NCI-H69 (cell line): ENCODE data around the gene BCHE.
"Not testable (repeated sequence)": the region's sequence is repeated elsewhere in the genome, so short reads cannot be mapped to it uniquely, and the experiment has no call there.

Source experiments
- DNase-seq: peaks from one replicate; lab custom pipeline; 2025; lab: John Stamatoyannopoulos, UW

The BCHE gene

DNA sequence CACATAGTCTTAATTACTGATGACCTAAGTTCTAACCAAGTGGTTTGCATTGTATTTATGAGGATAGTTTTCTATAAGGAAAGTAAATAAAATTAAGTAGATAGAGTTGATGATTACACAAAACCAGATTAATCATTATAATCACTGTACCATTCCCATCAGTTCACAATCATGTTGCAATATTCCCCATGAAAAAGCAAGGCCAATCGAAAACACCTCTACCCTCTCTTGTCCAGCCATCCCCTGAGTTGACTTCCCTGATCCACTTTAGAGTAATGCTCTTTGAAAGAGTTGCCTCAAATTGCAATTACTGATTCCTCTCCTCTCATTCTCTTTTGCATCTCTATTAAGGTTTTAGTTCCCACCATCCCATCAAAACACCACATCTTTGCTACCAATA is 21.0 kb downstream of the BCHE start:
- no peak for DNase-seq

DNA sequence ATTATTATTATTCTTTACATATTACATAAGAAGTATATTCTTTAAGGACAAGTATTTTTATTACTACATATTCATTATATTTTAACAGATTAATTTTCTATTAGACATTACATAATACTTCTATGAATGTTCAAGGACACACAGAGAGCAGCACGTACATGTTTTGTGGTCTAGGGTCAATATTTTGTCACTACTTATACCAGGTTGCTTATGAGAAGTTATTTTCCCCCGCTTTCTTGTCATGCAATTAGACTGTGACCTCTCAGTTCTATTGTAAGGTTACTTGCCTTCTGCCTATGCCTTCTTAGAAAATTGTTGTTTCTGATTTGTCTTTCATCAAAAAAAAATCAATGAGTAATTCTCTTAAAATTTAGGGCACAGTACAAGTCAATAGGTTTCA is 21.5 kb downstream of the BCHE start:
- DNase-seq, result no peak

DNA sequence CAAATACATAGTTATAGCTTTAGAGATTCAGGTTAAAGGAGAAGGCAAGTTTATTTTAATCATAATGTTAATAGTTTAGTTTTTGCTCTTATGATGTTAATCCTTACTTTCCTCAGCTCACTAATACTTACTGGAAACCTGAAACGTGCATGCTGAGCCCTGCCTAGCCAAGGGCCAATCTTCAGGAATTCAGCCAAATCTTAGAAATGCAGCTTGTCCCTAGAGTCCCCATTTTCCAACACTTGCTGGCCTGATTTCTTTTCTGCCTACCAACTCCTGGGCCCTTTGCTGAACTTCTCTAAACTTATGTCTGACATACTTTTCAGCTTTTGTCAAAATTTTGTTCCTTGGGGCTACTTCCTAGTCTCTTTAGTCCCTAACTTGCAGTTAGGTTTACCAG is 22.8 kb downstream of the BCHE start:
- no peak for DNase-seq

DNA sequence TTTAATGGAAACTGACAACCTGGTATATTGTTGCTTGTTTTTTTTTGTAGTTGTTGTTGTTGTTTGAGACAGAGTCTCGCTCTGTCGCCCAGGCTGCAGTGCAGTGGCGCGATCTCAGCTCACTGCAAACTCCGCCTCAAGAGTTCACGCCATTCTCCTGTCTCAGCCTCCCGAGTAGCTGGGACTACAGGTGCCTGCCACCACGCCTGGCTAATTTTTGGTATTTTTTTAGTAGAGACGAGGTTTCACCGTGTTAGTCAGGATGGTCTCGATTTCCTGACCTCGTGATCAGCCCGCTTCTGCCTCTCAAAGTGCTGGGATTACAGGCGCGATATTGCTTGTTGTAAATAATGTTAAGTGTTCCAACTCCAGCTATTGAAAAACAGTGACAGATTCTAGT is 29.3 kb downstream of the BCHE start:
- DNase-seq, result not testable (repeated sequence)

DNA sequence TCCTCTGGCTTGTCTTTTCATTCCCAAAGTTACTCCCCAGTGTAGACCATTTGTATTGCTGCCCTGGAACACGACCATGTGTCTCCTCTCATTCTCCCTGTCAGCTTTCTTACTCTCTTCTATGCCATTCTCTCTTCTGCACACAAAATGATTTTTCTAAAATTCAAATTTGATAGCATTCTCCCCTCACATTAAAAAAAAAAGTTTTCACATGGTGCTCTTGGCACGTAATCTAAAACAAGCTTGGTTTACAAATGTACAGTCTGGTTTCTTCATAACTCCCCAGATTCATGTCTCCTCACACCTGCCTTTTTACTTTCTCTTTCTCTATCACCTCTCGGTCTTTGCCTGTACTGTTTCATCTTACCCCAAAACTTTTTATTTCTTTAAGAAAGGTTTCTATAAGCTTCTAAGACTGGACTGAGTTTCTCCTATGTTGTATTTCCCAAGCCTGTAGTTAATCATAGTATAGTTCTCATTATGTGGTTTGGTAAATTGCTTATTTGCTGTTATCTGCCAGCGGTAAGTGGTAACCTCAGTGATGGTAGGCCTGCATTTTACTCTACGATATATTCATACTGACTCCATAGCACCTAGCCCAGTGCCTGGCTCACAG is 31.2 kb downstream of the BCHE start:
- no peak for DNase-seq

DNA sequence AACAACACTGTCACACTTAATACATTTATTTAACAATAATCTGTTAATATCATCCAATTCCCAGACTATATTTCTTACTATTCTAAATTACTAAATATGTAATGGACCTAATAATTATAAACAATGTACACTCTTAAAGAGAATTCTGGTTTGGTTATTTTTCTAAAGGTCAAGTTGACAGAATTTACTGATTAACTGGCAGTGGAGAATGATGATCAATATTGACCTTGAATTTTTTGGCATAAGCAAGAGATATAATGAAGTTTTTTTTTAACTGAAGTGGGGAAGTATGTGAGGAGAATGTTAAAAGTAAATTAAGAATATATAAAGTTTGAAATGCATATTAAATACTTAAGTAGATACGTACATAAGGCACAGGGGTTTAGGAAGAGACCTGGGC is 33.8 kb downstream of the BCHE start:
- DNase-seq, result no peak

DNA sequence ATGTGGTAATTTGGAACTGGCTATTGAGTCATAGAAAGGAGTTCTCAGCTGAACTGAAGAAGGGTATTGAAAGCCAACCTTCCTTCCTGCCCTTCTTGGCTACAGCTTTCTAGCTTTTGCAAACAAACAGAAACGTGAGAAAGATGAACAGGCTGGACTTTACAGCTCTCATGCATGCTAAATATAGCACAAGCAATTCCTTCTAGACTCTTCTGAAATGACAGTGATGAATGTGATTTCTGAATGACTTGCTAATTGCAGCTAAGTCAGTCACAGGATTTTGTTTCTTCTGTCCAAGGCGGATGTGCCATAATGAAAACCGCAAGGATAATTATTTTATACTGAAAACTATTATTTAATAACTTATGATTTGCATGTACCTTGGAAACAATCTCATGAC is 36.3 kb downstream of the BCHE start:
- peak; percentile 60 for DNase-seq

DNA sequence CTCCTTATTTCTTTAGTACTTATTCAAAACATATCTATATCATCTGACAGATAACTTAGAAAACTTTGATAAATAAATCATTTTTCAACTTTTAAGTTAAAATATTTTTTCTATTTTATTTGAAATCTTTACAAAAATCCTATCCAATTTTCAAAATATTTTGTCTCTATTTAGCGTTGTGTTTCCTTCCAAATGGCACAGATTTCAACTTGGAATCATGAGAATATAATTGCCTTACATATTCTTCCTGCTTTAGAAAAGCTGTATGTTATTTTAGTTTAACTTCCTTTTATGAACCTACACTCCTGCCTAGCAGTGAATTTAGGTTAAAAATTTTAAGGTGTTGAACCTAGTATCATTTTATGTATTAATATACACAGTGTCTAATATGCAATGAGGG is 38.2 kb downstream of the BCHE start:
- DNase-seq, result no peak

DNA sequence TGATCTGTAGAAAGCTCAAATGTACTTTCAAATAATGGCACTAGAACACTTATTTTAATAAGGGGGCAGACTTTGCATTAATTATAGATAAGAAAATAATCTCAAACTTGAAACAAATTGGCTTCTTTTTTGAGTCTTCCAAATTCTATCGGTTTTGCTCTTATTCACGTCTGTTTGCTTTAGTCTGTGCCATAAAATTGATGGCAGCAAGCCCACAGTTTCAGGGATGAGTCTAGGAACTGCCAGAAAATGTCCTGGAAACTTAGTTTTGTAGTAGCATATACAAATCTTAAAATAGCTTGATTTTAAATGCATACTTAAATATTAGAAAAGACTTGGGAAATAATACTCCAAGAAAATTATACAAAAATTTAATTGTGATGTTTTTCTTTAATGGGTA is 39.7 kb downstream of the BCHE start:
- peak; percentile 57 for DNase-seq

DNA sequence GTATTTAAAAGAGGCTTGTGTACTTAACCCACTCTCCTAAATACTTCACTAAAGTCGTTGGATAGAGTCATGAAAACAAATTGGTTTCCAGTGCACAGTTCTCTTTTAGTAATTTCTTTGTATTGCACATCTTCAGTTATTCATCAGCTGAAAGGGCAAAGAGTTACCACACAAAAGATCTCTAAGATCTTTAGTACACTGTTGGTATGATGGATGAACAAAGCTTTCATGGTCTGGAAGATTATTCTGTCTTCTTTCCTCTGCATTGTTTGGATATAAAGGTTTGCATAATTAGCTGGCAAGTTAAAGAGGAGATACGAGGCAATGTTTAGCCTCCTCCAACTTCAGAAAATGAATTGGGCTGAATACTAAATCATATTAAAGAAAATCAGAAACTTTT is 40.5 kb downstream of the BCHE start:
- DNase-seq, result no peak

DNA sequence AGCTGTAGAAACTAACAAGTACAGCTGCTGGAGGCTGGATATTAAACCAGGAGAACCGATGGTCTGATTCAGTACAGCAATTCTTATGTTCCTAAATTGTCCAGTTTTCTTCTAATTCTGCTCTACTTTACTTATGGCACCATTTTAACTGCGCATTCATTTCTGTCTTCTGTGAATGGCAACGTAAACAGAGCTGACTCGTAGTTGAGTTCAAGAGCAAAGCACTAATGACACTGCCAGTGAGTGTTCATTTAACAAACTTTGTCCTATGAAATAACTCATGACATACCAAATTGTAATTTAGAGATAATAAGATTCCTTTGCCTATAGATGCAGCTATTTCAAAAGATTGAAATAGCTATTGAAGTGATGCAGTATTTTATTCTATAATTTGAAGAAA is 48.7 kb downstream of the BCHE start:
- no peak for DNase-seq

DNA sequence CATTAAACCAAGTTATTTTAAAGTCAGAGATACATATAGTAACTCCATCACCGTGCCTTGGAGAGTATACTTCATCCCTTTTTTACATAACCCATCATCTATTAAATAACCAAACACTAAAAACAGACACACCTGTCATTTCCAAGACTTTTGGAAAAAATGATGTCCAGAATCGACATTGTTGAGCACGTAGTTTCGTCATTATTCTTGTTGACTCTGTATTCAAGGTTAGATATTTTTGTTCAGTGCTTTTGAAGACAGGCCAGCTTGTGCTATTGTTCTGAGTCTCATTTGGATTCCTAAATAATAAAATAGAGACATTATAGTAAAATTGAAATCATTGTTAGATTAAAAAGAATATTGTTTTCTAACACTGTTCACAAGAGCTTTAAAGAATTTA is 51.2 kb downstream of the BCHE start:
- DNase-seq, result no peak

DNA sequence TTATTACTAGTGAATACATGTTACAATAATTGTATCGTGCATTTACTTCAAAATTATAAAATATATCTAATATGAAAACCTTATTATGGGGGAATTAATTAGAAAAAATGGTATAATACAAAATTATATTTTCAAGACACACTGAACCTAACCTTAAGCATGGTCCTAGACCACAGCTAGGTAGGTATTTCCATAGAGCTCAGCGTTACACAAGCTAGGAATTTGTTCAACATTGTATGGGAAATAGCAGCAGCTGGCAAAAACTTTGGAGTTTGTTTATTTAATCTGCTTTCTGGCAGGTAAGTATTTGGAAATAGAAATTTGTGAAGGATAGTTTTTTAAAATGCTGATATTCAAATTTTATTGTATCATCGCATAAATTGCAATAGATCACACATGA is 52.9 kb downstream of the BCHE start:
- no peak for DNase-seq

DNA sequence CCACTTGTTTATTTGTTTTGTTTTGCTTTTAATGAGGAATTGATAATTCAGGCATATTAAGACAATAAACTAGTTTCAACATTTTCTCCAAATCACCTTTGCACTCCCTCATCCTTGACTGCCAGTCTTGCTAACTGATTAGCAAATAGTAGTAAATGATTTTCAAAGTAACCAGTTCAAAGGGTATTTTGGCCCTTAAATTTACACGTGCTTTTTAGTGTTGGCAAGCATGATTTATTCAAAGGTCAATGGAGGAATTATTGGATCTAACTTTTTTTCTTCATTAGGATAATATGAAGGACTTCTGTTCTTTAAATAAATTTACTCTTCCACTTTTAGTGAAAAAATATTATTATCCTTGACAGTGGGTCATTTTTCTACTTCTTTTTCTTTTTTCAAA is 53.8 kb downstream of the BCHE start:
- no peak for DNase-seq

DNA sequence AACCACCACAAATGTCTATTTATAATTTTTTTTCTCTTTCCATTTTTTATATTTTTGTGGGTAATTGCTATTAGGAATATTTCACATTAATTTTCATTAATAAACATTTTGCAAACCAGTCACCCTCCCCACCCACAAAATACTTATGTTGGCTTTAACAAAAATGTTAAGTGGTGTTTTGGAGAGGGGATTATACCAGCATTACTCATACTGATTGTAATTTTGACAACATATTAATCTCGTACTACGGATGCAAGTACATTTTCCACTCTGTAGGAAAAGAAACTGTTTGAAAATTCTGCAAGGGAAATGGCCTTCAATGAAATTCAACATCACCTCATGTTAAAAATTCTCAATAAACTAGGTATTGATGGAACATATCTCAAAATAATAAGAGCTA is 58.3 kb downstream of the BCHE start:
- no peak for DNase-seq

DNA sequence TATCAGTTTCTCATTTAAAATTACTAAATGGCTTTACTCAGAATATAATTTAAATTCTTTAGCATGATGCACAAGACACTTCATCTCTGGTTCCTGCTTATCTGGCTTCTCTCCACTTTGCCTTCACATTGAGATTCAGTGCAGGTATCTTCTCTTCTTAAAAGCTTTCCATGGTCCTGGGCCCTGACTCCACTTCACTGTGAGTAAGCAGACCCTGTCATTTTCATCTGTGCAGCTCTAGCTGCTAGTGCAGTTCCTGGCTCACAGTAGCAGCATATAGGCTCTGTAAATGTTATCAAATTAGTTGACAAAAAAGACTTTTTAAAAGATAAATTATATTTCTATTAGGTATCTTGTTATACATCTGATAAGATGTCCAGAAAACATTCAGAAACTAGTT is 58.8 kb downstream of the BCHE start:
- no peak for DNase-seq

DNA sequence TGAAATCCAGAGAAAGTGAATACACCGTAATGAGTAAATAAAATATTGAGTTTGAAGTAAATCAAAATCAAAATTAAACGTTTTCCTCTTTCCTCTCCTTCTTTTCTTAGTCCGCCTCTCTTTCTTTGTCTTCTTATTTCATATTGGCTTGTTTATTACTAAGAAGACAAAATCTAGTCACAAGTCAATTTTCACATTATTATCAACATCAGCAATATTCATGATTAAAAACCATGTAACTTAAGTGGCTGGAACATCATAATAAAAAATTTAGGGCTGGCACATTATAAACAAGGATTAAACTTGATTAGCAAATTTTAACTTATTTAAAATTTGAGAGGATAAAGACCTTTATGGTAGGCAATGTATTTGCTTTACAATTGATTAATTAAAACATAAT is 61.4 kb downstream of the BCHE start:
- no peak for DNase-seq

DNA sequence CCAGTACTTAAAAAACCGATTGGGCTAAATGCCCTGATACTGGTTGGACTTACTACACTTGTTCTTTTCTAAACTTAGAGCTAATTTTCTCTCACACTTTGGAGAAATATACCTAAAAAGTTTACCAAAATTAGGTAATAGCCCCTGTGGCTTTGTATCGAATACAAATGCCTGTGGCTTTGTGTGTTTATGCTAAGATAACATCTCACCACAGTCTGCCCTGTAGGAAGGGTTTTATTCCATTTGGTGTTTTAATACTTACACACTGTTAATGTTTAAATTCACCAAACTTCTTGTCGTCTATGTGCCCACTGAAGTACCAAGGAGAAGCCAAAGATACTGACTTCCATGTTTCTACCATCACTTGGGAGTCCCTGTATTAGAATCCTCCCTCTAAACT is 66.4 kb downstream of the BCHE start:
- no peak for DNase-seq

DNA sequence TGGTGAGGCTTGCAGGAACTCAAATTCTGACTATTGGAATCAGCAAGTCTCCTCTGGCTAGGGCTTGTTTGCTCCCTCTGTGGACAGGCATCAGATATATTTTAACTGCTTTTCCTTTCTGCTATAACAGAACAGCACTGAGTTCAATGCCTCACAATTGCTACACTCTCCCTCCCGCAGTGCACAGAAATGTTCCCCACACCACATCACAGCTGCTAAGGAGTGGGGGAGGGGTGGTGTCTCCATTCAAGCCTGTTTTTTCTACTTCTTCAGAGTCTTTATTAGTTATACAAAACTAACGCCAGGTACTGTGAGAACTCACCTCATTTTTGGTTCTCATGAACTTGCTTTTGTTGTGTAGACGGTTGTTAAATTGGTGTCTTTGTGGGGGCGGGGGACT is 68.5 kb downstream of the BCHE start:
- no peak for DNase-seq

DNA sequence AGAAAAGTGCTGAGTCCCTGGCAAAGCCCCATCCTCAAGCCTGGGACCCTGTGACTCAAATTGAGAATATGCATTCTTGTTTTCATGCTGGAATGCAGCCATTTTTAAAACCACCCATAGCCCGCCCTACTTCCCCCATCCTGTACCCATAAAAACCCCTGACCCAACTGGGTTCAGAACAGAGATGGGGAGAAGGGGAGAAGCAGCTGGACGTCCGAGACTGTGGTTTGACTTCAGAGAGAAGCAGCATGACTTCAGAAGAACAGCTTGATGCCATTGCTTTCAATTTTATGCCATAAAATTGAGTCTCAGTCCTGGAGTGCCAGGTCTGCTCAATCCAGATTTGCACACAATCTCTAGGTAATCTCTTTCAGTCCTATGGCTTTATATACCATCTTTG is 78.2 kb downstream of the BCHE start:
- no peak for DNase-seq

DNA sequence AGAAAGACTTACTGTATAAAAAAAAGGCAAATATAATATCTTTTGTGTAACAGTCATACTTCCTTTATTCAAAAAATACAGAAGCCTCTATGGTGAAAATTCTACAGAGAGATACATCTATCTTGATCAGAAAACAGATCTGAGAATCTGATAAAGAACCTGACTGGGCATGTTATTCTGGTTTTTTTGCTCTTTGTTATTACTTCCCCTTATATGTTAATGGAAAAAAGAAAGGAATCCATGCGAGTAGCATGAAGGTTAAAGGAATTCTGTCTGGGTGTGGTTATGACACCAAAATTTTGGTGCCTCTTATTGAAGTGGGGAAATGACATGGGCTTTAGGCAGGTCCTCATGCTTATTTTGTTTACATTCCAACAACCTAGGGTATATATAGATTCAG is 81.7 kb downstream of the BCHE start:
- no peak for DNase-seq

DNA sequence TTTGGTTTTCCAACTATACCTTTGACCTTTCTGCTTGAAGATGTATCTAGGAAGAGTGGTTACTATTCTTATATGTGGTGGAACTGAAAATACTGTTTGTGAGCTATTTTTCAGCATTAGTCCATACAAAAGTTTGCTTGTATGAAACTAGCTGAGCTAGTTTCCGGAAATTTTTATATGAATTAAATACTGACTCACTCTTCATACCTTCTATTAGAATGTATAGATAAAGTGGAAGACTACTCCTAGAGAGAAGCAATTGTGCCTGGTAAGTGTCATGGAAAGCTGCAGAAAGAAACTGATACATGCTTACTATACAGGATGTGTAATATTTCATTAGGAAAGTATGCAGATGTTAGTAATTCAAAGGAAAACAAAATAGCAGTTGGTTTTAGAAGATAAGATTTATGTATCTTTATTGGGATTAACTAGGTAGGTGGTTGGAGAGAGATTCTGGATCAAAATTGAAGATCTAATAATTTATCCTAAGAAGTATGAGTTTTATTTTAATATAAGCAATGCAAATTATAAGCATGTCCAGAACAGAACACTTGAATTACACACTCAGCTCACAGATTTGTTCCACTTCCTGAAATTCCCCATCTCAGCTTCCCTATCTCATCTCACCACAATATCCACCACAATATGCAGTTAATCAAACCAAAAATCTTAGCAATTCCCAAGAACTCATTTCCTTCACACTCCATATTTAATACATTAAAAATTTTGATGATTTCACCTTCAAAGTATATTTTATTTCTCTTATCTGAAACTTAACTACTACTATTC is 82.8 kb downstream of the BCHE start:
- DNase-seq, result no peak

DNA sequence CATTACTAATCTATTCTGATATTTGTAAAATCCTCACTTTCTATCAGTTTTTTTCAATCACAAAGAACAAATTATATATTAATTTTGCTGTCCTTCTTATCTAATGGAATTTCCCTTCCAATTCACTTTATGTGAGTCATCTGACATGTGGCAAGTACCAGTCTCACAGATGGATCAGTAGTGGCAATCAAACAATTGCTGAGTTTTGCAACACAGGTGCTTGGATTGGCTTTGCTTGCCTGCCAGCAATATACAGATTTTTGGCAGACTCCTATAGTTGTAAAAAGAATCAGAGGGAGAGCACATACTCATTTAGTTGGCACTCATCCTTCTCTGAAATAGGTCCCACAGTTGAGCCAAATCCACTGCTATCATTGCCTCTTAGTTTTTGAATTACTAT is 83.7 kb downstream of the BCHE start:
- no peak for DNase-seq

DNA sequence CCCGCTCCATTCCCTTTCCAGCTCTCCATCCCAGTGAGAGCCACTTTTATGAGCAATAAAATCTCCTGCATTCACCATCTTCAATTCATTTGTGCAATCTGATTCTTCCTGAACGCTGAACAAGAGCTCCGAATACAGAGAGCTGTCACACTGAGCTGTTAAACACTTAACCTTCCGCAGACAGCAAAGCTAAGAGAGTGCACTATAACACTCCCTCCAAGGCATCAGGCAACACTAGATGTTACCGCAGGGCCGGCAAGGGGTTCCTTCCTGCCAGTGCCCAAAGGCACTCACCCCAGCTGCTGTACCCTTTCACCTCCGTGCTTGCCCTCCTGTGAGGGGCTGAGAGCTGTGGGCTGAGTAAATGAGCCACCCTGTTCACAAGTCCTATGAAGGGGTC is 85.6 kb downstream of the BCHE start:
- no peak for DNase-seq
